NCI-H345 treated with DMSO at 0.1 percent for 48 hours (cell line): Measurements from ENCODE around the gene RHBDL2.
"Not testable (repeated sequence)": the region's sequence is repeated elsewhere in the genome, so short reads cannot be mapped to it uniquely, and the experiment has no call there.

Experiments
- DNase-seq: peaks from one replicate; lab custom pipeline; 2025; ENCODE audit not compliant: unreplicated experiment; lab: John Stamatoyannopoulos, UW

Gene RHBDL2

DNA sequence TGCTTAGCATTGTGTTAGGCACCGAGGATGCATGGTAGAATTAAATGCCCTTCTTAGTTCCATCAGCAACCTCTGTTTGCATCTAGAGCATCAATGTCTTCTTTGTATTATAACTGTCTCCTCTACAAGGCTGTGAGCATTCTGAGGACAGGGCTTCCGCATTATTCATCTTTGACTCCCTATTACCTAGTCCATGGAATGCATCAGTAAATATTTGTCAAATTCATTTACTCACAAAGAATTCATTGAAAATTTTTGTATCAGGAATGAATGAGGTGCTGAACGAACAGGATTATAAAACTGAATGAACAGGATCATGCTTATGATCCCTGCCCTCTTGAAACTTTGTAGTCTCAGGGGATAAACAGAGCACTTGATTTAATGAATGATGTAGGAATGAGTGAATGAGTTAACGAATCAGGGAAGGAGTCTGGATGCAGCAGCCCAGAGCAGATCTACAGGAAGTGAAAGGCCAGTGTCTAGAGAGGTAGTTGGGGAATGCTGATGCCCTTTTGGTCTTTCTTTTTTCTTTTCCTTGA lies 2.8 kb downstream of the RHBDL2 start:
- DNase-seq, result no peak

DNA sequence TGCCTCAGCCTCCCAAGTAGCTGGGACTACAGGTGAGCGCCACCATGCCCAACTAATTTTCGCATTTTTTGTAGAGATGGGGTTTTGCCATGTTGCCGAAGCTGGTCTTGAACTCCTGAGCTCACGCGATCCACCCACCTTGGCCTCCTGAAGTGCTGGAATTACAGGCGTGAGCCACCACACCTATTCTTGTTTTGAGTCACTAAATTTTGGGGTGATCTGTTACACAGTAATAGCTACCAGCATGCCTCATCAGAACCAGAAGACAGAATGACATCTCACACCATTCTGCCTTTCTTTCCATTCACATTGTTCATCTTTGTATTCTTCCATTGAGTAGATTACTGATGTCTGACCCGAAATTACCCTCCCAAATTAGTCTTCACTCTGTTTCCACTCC lies 9.1 kb downstream of the RHBDL2 start:
- no peak for DNase-seq

DNA sequence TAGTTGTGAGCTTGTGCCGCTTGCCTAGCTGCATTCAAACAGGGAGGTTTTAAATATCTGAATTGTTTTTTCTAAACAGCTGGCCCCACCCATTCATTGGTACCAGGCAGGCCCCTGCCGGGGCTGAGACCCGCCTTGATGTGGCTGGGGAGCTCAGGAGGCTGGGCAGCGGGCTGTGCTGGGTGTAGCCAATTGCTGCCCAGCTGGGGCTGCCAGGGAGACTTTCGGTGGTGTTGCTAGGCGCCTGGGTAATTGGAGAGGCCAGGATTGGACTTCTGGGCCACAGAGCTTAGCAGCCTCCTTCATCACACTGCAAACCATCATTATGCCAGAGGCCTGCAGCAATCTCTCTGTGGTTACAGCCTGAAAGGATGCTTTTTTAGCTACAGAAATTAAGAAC lies 12.2 kb downstream of the RHBDL2 start:
- no peak for DNase-seq

DNA sequence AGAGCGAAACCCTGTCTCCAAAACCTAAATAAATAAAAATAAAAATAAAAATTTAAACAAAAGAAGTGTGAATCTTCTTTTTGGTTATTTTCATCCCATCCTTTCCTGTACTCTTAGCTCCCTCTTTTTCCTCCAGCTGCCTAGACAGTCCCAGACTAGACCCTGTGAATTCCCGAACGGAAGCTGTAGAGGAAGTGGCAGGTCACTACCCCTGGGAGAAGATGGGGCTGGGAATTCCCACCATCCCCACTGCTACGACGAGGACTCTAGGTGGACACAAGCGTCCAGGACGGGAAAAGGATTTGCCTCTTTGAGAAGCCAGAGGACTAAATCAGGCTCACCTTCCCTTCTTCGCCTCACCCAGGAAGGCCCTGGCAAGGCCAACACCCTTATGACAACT lies 12.6 kb downstream of the RHBDL2 start:
- DNase-seq, result no peak

DNA sequence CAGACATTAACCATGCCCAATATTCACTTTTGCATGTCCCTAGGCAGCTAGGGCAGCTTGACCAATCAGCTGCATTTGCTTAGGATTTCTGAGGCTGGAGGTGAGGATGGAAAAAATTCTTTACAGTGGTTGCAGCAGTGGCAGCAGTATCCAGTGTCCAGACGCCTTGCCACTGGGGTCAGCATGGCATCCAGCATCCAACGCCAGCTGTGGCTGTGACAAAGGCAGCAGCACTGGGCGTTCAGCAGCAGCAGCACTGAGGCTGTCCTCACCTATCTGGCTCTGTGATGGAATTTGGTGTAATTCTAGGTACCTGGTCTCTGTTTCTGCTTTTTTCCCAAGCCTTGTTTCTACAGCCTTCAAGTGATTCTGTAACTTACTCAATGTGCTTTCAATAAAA lies 15.5 kb downstream of the RHBDL2 start:
- no peak for DNase-seq

DNA sequence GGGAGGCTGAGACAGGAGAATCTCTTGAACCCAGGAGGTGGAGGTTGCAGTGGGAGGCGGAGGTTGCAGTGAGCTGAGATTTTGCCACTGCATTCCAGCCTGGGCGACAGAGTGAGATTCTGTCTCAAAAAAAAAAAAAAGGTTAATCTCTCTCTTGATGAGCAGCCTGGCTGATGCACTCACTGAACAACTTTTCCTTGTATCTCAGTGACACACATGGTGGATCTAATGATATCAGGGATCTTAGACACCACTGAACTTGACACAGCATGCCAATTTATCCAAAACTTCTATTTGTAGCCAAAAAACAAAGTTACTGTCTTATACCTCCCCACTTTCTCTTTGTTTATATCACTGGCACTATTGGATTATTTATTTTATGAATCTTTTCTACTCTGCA lies 16.2 kb downstream of the RHBDL2 start:
- DNase-seq, result no peak

DNA sequence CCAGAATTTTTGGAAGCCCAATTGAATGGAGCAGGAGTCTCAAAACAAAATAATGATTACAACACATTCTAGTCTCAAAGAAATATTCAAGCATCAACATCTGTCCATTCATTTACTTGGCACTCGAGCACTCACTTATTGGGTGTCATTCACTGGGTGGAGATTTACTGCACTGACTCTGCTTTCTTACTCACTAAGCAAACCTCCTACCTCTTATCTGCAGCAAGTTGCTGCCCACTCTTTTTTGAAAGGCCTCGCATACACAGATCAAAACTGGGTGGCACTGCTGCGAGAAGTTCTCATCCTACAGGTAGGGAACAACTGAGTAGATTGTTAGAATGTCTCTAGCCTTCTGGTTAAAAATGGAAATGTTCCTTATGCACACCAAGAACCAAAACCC lies 18.0 kb downstream of the RHBDL2 start:
- no peak for DNase-seq

DNA sequence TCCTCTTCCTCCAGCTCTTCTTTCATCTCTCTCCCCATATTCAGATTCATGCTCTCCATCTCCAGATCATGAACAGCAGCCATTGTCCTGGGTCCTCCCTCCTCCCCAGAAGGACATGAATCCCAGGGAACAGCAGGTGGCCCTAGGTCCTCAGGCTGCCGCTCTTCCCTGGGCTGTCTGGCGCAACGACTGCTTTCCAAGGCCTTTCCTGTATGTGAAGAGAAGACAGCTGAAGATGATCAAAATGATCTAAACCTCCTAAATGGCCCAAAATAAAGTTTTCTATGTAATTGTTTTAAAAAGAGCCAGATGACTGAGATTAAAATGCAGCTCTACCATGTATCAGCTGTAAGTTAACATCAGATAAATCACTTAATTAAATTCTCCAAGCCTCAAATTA lies 22.5 kb downstream of the RHBDL2 start:
- DNase-seq, result no peak

DNA sequence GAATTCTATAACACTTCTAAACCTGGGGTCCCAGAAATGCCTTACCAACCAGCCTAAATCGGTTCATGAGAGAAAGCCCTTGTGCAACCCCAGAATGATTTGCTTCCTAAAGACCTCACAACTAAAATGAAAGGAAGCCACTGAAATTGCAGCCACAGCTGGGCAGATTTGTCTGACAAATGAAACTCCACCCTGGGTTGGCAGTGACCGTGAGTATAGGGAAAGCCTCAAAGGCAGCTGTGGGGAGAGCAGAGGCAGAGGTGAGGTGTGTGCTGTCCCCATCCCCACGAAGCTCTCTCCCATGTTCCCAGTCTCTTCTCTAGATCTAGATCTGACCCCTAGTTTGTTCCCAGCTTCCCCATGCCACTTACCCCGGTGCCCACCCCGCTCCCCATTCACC lies 23.1 kb downstream of the RHBDL2 start:
- DNase-seq, result no peak

DNA sequence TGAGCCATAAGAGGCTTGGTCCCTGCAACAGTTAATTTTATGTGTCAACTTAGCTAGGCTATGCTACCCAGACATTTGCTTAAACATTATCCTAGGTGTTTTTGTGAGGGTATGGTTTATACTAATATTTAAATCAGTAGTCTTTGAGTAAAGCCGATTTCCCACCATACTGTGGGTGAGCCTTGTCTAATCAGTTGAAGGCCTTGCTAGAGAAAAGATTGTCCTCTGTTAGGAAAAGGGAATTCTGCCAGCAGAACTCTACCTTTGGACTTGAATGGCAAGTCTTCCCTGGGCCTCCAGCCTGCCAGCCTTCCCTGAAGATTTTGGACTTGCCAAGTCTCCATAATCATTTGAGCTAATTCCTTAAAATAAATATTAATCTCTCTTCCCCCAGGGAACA lies 23.9 kb downstream of the RHBDL2 start:
- DNase-seq, result no peak

DNA sequence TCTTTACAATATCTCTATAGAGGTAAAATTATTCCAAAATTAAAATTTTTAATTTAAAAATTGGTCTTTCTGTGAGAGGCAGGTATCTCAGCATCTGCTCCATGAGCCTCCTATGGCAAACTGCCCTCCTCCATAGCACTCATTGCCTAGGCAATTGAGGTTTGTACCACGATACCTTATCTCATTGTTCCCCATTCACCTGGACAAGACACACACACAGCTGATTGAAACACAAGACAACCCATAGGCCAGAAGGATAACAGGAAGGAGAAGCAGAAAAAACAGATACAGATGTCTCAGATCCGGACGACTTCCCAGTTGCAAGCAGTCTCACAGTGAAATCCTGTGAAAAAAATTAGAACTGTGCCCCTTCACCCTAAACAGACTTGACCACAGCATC lies 24.3 kb downstream of the RHBDL2 start:
- no peak for DNase-seq

DNA sequence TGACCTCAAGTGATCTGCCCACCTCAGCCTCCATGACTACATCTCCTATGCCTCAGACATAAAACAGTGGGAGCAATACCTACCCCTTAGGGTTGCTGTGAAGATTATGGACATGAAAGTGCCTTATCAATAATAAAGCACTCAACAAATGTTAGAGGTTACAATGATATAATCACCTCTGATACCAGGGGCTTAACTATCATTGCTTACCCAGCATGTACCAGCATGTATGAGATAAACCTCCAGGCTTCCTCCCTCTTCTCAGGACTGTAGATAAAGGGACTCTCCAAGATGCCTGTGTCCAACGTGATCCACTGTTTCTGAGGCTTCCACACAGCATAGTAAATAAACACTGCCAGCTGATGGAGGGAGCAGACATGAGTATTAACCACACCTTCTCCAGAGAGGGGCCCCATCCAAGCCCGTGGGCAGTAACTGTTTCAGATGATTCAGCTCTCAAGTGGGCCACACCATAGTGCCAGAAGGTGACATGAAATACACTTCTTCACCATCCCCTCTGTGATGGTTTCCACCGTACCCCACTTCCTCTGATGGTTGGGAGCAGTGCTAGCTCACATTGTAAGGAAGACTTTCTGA lies 26.2 kb downstream of the RHBDL2 start:
- DNase-seq, result no peak

DNA sequence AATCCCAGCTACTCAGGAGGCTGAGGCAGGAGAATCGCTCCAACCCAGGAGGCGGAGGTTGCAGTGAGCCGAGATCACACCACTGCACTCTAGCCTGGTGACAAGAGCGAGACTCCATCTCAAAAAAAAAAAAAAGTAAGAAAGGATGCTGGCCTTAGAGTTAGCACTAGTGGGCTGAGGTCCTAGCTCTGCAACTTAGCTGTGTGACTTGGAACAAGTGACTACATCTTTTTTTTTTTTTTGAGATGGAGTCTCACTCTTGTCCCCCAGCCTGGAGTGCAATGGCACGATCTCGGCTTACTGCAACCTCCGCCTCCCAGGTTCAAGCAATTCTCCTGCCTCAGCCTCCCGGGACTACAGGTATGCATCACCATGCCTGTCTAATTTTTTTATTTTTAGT lies 26.7 kb downstream of the RHBDL2 start:
- DNase-seq, result not testable (repeated sequence)

DNA sequence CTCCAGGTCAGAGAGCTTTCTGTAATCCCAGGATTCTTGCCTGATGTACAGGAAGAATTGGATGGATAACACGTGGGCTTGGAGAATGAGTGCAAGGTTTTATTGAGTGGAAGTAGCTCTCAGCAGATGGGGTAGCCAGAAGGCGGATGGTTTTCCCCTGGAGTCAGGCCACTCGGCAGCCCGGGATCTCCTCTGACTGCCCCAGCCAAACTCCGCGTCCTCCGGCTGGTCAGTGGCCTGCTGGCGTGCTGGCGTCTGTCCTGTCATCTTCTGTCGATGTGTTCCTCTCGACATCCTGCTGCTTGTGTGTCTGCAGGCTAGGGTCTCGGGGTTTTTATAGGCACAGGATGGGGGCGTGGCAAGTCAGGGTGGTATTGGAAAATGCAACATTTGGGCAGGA lies 32.8 kb downstream of the RHBDL2 start:
- no peak for DNase-seq

DNA sequence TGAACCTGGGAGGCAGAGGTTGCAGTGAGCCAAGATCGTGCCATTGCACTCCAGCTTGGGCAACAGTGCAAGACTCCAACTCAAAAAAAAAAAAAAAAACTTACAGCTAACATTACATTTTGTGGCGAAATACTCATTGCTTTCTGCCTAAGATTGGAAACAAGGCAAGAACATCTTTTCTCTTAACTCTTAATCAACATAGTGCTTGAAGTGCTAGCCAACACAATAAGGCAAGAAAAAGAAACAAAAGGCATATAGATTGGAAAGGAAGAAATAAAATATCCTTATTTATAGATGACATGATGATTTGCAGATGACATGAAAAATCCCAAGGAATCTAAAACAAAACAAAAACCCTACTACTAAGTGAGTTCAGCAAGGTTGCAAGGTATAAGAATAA lies 35.6 kb downstream of the RHBDL2 start:
- DNase-seq, result no peak

DNA sequence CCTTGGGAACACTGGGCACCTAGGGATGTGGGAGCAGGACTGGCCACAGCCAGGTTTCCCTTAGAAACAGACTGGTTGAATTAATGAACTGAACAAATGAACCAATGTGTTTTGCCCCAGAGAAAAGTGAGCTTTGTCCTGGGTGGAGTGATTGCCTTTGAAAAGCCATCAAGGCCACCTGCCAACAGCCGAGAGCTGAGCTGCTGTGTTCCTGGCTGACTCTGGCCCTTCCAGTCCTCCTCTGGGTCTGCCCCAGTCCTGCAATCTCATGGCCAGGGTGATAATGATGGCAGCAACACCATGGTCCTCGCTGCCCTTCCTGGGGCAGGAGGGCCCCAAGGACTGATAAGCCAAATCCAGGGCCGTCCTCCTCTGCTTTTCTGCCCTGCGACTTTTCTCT lies 42.1 kb downstream of the RHBDL2 start:
- DNase-seq, result no peak

DNA sequence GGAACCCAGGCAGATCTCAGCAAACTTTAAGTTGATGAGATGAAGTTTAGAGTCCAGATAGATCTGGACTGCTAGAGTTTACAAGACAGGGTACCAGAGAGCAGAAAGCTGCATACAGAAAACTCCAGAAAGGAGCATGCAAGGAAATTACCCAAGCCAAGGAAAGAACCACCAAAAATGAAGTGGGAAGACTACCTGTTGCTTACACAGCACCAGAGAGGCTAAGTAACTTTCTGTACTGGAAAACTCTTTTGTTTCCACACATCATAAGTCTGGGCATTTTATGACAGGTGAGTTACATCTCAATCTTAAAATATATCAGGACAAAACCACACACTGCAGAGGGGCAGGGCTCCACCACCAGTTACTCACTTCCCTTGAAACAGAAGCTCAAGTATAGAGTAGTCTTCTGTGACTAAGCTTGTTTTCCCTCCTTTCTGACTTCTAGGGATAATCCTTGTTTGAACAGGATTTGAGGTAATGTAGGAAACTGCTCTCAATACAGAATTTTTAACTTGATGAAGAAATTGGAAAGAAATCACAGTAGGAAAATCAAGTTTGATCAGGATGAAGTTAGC lies 42.9 kb downstream of the RHBDL2 start:
- DNase-seq, result no peak

DNA sequence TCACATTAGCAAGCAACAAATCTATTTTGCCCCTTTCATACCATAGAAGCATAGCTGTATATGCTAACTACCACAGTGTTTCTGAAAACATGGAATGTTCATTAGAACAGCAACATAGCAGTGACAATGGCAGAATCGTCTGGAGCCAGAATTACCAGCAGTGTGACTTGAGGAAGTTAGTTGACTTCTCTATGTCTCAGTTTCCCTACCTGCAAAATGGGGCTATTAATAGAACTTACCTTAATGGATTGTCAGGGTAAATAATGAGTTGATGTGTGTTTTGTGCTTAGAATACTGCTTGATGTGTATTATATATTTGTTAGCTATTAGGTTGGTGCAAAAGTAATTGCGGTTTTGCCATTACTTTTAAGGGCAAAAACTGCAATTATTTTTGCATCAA lies 45.5 kb downstream of the RHBDL2 start:
- DNase-seq, result no peak

DNA sequence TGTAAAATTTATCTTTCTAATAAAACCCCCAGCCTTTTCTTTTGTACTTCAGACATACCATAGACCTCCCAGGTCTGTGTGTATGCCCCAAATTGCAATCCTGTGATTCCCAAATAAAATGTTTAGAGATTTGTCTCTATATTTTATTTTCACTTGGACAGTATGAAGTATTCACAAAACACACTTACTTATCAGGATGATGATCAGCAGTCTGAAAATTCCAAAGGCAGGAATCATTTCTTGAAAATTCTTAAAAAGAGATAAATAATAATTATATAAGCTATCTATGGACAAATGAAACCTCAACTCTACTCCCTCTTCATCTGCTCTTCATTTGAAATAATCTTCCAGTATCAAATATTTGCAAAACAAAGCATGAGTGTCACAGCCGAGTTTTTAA lies 48.7 kb downstream of the RHBDL2 start:
- DNase-seq, result no peak

DNA sequence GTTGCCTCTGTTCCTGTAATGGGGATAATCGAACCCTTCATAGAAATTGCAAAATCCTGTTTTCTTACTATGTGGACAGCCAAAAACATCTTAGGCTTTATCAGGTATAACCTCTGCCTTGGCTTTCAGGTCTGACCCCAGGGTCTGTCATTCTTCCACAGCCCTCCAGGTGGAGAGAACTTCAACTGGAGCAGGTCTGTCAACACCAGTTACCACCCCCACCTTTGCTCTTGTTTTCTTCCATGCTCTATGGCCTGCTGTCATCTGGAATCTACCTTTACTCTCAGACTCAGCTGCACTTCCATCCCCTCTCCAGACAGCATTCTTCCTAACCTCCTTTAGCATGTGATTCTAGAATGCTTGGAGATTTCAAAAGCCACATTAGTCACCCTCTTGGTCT lies 49.9 kb downstream of the RHBDL2 start:
- DNase-seq, result no peak

DNA sequence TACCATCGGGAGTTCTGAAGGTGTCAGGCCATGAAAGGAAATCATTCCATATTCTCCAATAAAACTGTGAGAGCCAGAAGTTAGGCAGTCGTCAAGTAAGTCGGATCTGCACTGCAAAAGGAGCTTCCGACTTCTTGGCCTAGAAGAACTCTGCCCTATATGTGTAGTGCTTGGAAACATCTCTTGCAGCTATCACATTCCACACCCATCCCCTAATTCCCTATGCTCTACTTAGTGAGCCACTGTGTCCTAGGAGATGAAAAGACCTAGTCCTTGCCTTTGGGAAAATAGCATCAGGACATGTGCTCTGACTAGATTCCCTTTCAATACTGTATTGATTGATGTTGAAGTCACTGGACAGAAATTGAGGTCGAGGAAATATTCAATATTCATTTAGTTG lies 52.0 kb downstream of the RHBDL2 start:
- DNase-seq, result no peak

DNA sequence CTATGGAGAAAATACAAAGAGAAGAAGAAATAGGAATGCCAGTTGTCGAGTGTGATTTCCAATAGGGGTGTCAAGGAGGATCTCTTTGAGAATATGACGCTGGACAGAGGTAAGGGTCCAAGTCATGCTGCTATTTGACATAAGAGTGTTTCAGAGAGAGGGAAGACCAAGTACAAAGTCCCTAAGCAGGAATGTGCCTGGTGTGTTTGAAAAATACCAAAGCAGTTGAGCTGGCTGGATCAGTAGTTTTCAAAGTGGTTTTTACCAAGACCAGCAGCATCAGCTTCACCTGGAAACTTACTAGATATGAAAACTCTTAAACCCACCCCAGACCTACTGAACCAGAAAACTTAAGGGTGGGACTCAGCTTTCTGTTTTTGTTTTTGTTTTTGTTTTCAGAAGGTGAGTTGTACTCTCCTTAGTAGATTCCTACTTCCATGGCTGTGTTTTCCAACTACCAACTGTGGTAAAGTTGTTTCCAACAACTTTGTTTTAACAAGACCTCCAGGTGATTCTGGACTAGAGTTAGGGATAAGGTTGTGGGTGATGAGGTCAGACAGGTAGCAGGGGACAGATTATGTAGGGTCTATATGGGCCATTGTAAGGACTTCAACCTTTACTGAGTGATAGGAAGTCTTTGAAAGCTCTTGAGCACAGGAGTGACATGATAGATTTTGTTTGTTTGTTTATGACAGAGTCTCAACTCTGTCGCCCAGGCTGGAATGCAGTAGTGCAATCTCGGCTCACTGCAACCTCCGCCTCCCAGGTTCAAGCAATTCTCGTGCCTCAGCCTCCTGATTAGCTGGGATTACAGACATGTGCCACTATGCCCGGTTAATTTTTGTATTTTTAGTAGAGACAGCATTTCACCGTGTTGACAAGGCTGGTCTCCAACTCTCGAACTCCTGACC lies 53.0 kb downstream of the RHBDL2 start:
- DNase-seq, result no peak
